ENCODE measurements around the gene TSC1.
A peak's percentile ranks its signal among the peaks of the same experiment; 100 is the strongest.

The TSC1 gene

DNA sequence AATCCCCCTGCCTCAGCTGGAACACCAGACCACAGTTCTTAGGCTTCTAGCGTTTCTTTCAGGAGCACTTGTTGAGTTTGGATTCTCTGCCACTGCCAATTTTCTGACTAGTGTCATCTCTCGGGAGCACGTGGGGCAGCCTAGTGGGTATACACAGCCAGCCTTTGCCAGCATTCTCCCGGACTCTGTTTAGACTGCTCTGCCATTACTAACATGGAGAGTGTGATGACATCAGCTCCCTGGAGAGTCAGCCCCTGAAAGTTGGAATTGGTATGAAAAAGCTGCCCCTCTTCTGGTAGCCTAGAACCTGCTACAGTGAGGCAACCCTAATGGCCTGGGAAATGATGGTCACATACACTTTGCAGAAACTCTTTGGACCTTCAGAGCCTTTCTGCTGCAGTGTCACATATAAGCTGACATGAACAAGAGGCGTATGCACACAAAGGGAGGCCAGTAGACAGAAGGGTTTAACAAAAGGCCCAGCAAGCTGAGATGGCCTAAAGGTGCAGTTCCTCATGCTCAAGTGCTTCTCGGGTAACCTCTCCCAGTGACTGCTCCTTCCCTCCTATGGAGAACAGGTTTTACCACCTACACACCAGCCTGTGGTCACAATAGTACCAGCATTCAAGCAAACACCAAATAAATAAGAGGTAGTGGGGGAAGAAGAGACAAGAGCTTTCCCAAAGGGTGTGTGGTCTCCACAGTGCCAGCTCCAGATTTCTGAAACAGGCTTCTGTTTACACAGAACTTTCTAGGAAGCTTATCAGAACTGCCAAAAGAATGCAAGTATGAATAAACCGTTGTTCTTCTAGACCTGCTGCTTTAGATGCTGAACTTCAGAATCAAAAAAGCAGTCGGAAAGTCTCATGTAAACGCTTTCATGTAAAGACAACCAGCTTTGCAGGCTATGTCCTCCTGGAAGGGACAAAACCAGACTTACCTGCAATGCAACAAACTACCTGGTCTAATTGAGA lies 49.3 kb downstream of the TSC1 start:
- Histone ChIP-seq H3K4me3 (ENCODE audit: control insufficient read depth in 1 of 7, extremely low read depth in 1 of 7, insufficient read depth in 4 of 7, low read depth in 2 of 7, low read length in 6 of 7) (no peak overlapping the region), H3K4me1 (ENCODE audit: control extremely low read depth in 1 of 4, control insufficient read depth in 4 of 4, insufficient read depth in 4 of 4, low read length in 3 of 4) (no peaks in the 10 kb centered on the region), H3K9me3 (ENCODE audit: control extremely low read depth in 1 of 5, control insufficient read depth in 4 of 5, insufficient read depth in 2 of 5, low read depth in 1 of 5, low read length in 4 of 5) (no peaks in the 10 kb centered on the region), H3K27me3 (replicated peaks in 2 of 5; ENCODE audit: control insufficient read depth in 4 of 5, insufficient read depth in 5 of 5, low read length in 4 of 5) (no peaks in the 10 kb centered on the region), H3K27ac (ENCODE audit: insufficient read depth in 1 of 2, low read depth in 1 of 2, low read length in 2 of 2, poor library complexity in 1 of 2, severe bottlenecking in 2 of 2) (no peak overlapping the region), H3K36me3 (ENCODE audit: control insufficient read depth in 4 of 4, insufficient read depth in 4 of 4, low read length in 3 of 4) (peaks cover 10 to 68% (median 57%) of the 10 kb centered on the region in 4 experiments)
- WGBS (ENCODE audit: insufficient coverage): 97% methylated on average over 9 of the region's 9 CpGs
- no peak for DNase-seq
- ChIA-PET CTCF (interaction anchor here (1.1 to 2.5 kb wide), 4 partner anchors 9 to 92 kb away, joined by 4 to 8 read pairs (median 6); no protein-coding TSS in a partner anchor), POLR2A (no interaction called here)

DNA sequence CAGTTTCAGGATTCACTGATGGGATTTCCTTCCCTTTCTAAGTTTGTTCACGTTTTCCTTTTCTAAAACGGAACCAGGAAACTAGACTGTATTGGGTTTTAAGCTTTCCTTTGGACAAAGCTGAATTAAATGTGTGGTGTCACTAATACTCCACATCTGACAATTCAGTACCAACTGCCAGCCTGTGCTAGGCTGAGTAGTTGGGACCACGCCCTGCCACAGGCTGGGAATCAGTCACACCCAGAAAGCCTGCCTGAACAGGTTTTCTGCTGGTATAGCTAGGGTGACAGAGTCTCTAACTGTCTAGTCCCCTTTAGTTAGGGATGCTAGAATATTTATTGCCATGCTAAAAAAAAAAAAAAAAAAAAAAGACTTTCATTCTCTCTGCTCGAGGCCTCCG lies 50.1 kb downstream of the TSC1 start:
- no peak for DNase-seq
- Histone ChIP-seq H3K9me3 (ENCODE audit: control extremely low read depth in 1 of 5, control insufficient read depth in 4 of 5, insufficient read depth in 2 of 5, low read depth in 1 of 5, low read length in 4 of 5) (no peaks in the 10 kb centered on the region), H3K27me3 (replicated peaks in 2 of 5; ENCODE audit: control insufficient read depth in 4 of 5, insufficient read depth in 5 of 5, low read length in 4 of 5) (no peaks in the 10 kb centered on the region), H3K4me3 (ENCODE audit: control insufficient read depth in 1 of 7, extremely low read depth in 1 of 7, insufficient read depth in 4 of 7, low read depth in 2 of 7, low read length in 6 of 7) (no peak overlapping the region), H3K27ac (ENCODE audit: insufficient read depth in 1 of 2, low read depth in 1 of 2, low read length in 2 of 2, poor library complexity in 1 of 2, severe bottlenecking in 2 of 2) (no peak overlapping the region), H3K4me1 (ENCODE audit: control extremely low read depth in 1 of 4, control insufficient read depth in 4 of 4, insufficient read depth in 4 of 4, low read length in 3 of 4) (no peaks in the 10 kb centered on the region), H3K36me3 (ENCODE audit: control insufficient read depth in 4 of 4, insufficient read depth in 4 of 4, low read length in 3 of 4) (peaks cover 10 to 60% (median 50%) of the 10 kb centered on the region in 4 experiments)
- ChIA-PET CTCF (interaction anchor here (1.0 to 2.5 kb wide), 4 partner anchors 8 to 92 kb away, joined by 4 to 8 read pairs (median 5); no protein-coding TSS in a partner anchor), POLR2A (no interaction called here)
- 96% methylated on average over 3 of the region's 5 CpGs for WGBS (ENCODE audit: insufficient coverage)

GRCh38 chr9:132892400-132892799 lies 52.0 kb downstream of the TSC1 start:
- no peak overlapping the region for H3K27ac ChIP-seq (ENCODE audit: insufficient read depth in 1 of 2, low read depth in 1 of 2, low read length in 2 of 2, poor library complexity in 1 of 2, severe bottlenecking in 2 of 2)
- CTCF ChIA-PET: no interaction called here
- peaks cover 6 to 45% (median 41%) of the 10 kb centered on the region in 4 experiments for H3K36me3 ChIP-seq (ENCODE audit: control insufficient read depth in 4 of 4, insufficient read depth in 4 of 4, low read length in 3 of 4)

DNA sequence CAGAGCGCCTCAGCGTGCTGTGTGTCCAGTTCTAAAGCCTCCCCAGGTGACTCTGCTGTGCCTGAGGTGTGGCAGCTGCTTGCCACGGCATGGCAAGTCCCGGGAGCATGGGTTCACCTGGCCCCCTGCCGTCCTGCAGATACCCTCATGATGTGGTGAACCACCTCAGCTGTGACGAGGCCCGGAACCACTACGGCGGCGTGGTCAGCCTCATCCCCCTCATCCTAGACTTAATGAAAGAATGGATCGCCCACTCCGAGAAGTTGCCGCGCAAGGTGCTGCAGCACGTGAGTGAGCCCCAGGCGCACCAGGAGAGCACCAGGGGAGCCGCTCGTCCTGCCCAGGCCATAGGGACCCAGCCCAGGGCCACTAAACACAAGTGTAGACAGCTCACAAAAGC lies 56.3 kb downstream of the TSC1 start:
- peaks cover 0 to 18% (median 11%) of the 10 kb centered on the region in 4 experiments for H3K36me3 ChIP-seq (ENCODE audit: control insufficient read depth in 4 of 4, insufficient read depth in 4 of 4, low read length in 3 of 4)
- no peak overlapping the region for H3K27ac ChIP-seq (ENCODE audit: insufficient read depth in 1 of 2, low read depth in 1 of 2, low read length in 2 of 2, poor library complexity in 1 of 2, severe bottlenecking in 2 of 2)
- H3K4me3 ChIP-seq (ENCODE audit: control insufficient read depth in 1 of 7, extremely low read depth in 1 of 7, insufficient read depth in 4 of 7, low read depth in 2 of 7, low read length in 6 of 7): no peak overlapping the region
- H3K9me3 ChIP-seq (ENCODE audit: control extremely low read depth in 1 of 5, control insufficient read depth in 4 of 5, insufficient read depth in 2 of 5, low read depth in 1 of 5, low read length in 4 of 5): no peaks in the 10 kb centered on the region
- POLR2A ChIA-PET: no interaction called here
- WGBS (ENCODE audit: insufficient coverage): 95% methylated on average over 18 of the region's 18 CpGs
- DNase-seq: no peak
- CTCF ChIA-PET: interaction anchor here (1.3 kb wide), 1 partner anchor 55 kb away, joined by 3 read pairs; no protein-coding TSS in a partner anchor
- H3K27me3 ChIP-seq (replicated peaks in 2 of 5; ENCODE audit: control insufficient read depth in 4 of 5, insufficient read depth in 5 of 5, low read length in 4 of 5): no peaks in the 10 kb centered on the region
- H3K4me1 ChIP-seq (ENCODE audit: control extremely low read depth in 1 of 4, control insufficient read depth in 4 of 4, insufficient read depth in 4 of 4, low read length in 3 of 4): peaks cover 1 to 27% (median 20%) of the 10 kb centered on the region in 4 experiments

More at GRCh38 chr9:132892400-132892799, 52.0 kb downstream of the TSC1 start:
- POLR2A ChIA-PET: no interaction called here
- H3K27me3 ChIP-seq (replicated peaks in 2 of 5; ENCODE audit: control insufficient read depth in 4 of 5, insufficient read depth in 5 of 5, low read length in 4 of 5): no peaks in the 10 kb centered on the region
- WGBS (ENCODE audit: insufficient coverage): 95% methylated on average over 9 of the region's 9 CpGs
- no peaks in the 10 kb centered on the region for H3K9me3 ChIP-seq (ENCODE audit: control extremely low read depth in 1 of 5, control insufficient read depth in 4 of 5, insufficient read depth in 2 of 5, low read depth in 1 of 5, low read length in 4 of 5)
- no peak for DNase-seq
- H3K4me3 ChIP-seq (ENCODE audit: control insufficient read depth in 1 of 7, extremely low read depth in 1 of 7, insufficient read depth in 4 of 7, low read depth in 2 of 7, low read length in 6 of 7): no peak overlapping the region
- peaks cover 0 to 10% (median 2%) of the 10 kb centered on the region in 4 experiments for H3K4me1 ChIP-seq (ENCODE audit: control extremely low read depth in 1 of 4, control insufficient read depth in 4 of 4, insufficient read depth in 4 of 4, low read length in 3 of 4)

GRCh38 chr9:132887181-132888120 lies 57.0 kb downstream of the TSC1 start:
- CTCF ChIA-PET: interaction anchor here (1.6 kb wide), 1 partner anchor 8 kb away, joined by 6 read pairs; no protein-coding TSS in a partner anchor
- Histone ChIP-seq H3K9me3 (ENCODE audit: control extremely low read depth in 1 of 5, control insufficient read depth in 4 of 5, insufficient read depth in 2 of 5, low read depth in 1 of 5, low read length in 4 of 5) (no peaks in the 10 kb centered on the region), H3K36me3 (ENCODE audit: control insufficient read depth in 4 of 4, insufficient read depth in 4 of 4, low read length in 3 of 4) (peaks cover 0 to 14% (median 9%) of the 10 kb centered on the region in 4 experiments), H3K4me1 (ENCODE audit: control extremely low read depth in 1 of 4, control insufficient read depth in 4 of 4, insufficient read depth in 4 of 4, low read length in 3 of 4) (peaks cover 1 to 30% (median 26%) of the 10 kb centered on the region in 4 experiments), H3K27me3 (replicated peaks in 2 of 5; ENCODE audit: control insufficient read depth in 4 of 5, insufficient read depth in 5 of 5, low read length in 4 of 5) (no peaks in the 10 kb centered on the region), H3K4me3 (ENCODE audit: control insufficient read depth in 1 of 7, extremely low read depth in 1 of 7, insufficient read depth in 4 of 7, low read depth in 2 of 7, low read length in 6 of 7) (no peak overlapping the region), H3K27ac (ENCODE audit: insufficient read depth in 1 of 2, low read depth in 1 of 2, low read length in 2 of 2, poor library complexity in 1 of 2, severe bottlenecking in 2 of 2) (no peak overlapping the region)
- POLR2A ChIA-PET: no interaction called here
- 99% methylated on average over 15 of the region's 18 CpGs for WGBS (ENCODE audit: insufficient coverage)
- DNase-seq: no peak

DNA sequence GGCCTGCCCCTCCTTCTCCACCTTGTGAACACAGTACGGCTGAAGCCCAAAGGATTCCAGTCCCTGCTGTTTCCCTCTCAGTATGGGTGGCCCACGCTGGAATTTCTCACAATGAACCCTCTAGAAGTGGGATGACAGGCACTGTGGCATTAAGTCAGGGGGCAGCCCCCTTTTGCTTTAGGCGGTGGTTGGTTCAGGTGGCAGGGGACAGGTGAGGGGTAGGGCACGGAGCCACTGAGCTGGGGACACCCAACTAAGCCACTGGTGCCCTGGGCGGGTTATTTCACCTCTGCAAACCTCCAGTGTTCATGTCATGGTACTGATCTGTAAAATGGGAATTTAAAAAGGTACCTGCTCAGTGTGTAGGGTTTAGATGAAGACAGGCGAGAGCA lies 58.1 kb downstream of the TSC1 start:
- Histone ChIP-seq H3K27ac (ENCODE audit: insufficient read depth in 1 of 2, low read depth in 1 of 2, low read length in 2 of 2, poor library complexity in 1 of 2, severe bottlenecking in 2 of 2) (peak overlapping the region; percentile 55 to 76), H3K27me3 (replicated peaks in 2 of 5; ENCODE audit: control insufficient read depth in 4 of 5, insufficient read depth in 5 of 5, low read length in 4 of 5) (no peaks in the 10 kb centered on the region), H3K4me1 (ENCODE audit: control extremely low read depth in 1 of 4, control insufficient read depth in 4 of 4, insufficient read depth in 4 of 4, low read length in 3 of 4) (peaks cover 1 to 41% (median 37%) of the 10 kb centered on the region in 4 experiments), H3K9me3 (ENCODE audit: control extremely low read depth in 1 of 5, control insufficient read depth in 4 of 5, insufficient read depth in 2 of 5, low read depth in 1 of 5, low read length in 4 of 5) (no peaks in the 10 kb centered on the region), H3K36me3 (ENCODE audit: control insufficient read depth in 4 of 4, insufficient read depth in 4 of 4, low read length in 3 of 4) (peaks cover 0 to 6% (median 4%) of the 10 kb centered on the region in 4 experiments), H3K4me3 (ENCODE audit: control insufficient read depth in 1 of 7, extremely low read depth in 1 of 7, insufficient read depth in 4 of 7, low read depth in 2 of 7, low read length in 6 of 7) (no peak overlapping the region)
- WGBS (ENCODE audit: insufficient coverage): 92% methylated on average over 3 of the region's 6 CpGs
- CTCF ChIA-PET: interaction anchor here (1.2 to 1.6 kb wide), 4 partner anchors 9 to 37 kb away, joined by 3 to 6 read pairs (median 4); no protein-coding TSS in a partner anchor
- POLR2A ChIA-PET: no interaction called here
- no peak for DNase-seq
